NCI-H748 treated with DMSO at 0.1 percent for 48 hours (cell line): ENCODE measurements around the gene ERF.
A peak's percentile ranks its signal among the peaks of the same experiment; 100 is the strongest.

Experiments used
- DNase-seq: peaks from one replicate; lab custom pipeline; 2025; lab: John Stamatoyannopoulos, UW

The ERF gene

DNA sequence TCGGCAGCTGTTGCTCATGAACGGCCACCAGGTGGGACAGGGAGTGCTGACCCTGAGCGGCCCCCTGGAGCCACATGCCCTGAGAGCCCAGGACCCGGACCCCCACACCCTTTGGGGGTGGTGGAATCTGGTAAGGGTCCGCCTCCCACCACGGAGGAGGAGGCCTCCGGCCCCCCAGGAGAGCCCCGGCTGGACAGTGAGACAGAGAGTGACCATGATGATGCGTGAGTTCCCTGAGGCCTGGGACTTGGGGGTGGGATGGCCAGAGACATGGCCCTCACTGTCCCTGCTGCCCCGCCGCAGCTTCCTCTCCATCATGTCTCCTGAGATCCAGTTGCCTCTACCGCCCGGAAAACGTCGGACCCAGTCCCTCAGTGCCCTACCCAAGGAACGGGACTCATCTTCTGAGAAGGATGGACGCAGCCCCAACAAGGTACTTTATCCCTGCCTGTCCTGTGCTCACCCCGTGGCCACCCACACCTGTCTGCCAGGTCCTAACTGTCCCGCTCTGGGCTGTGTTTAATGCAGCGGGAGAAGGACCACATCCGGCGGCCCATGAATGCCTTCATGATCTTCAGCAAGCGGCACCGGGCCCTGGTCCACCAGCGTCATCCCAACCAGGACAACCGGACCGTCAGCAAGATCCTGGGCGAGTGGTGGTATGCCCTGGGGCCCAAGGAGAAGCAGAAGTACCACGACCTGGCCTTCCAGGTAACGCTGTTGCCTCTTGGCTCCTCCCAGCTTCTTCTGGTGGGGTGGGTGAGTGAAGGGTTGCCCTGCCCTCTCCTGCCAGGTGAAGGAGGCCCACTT is 32.3 kb upstream of the ERF start:
- no peak for DNase-seq

DNA sequence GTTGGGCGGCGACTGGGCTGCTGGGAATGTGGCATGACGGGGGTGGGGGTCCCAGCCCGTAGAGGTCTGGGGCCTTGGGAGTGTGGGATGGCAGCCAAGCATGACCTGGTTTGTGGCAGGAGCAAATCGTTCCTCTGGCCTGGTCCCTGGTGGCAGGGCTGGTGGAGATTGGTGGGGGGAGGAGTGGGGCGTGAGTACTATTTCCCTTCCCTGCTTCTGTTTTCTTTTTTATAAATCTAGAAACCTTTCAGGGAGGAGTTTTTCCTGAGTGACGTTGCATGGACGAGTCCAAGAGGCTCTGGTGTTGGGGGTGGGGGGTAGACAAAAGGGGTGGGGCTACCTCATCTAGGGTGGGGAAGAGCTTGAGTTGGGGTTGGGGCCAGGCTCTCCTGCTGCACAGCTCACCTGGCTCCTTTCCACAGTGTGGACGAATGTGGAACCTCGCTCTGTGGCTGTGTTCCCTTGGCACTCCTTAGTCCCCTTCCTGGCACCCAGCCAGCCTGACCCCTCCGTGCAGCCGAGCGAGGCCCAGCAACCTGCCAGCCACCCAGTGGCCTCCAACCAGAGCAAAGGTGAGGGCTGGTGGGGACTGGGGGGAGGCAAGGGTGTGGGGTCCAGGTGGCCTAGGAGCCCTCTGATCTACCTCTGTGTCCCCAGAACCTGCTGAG is 31.6 kb upstream of the ERF start:
- no peak for DNase-seq

DNA sequence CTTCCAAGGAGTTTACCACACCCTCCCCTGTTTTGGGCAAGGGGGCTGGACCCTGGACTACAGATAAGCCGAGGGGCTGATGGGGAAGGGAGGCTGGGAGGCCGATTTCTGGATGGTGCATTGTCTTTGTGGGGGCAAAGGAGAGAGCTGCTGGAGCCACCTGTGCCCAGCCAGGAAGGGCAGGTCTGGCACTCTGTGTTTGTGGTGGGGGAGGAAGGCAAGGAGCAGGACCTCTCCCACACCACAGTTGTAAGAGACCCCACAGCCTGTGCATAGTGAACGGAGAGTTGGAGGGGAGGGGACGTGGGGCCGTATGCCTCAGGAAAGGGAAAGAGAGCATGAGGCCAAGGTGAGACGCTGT is 31.0 kb upstream of the ERF start:
- DNase-seq = no peak

DNA sequence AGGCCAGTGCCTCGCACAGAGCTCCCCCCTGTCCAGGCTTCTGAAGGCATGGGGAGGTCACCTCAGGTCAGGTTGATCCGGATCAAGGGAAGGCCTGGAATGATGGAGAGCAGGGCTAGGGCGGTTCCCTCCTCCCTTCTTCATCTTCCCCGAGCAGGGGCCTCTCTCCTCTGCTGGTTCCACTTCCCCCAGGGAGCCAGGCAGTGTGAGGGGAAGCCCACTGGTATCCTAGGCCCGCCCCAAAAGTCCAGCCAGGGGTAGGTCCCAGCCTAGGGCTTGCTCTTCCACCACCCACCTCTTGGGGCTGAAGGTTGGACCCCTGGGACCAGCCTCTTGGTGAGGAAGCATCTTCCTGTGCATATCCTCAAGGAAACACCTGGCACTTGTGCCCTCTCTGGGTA is 30.6 kb upstream of the ERF start:
- DNase-seq = no peak

DNA sequence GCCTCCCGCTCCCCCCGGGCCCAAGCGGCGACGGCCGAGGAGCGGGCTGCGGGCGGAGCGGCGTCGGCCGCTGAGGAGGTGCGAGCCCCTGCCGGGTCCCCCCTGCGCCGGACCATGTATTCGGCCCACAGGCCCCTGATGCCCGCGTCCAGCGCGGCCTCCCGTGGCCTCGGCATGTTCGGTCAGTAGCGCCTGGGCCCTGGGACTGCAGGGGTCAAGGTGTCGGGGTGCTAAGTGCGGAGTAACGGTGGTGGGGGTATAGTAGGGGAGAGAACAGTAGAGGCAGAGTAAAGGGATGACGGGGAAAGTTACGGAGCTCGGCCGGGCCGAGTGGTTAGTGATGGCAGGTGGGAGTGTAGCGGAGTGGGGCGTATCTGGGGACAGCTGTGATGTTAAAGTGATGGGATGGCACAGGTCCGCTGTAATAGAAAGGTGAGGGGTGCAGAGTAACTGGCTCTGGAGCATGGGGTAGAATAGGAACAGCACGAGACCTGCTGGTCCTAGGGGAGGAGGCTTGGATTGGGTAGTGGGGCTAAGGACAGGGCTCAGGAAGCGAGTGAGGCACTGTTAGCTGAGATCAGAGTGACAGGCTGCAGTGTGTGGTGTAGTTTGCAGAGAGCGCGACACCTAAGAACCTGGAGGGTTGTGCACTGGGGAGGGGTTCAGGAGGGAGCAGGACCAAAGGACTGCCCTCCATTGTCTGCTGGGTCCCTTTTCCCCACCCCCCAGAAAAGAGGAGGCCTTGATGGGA is 29.8 kb upstream of the ERF start:
- DNase-seq = peak; percentile 50

- peak; percentile 66 for DNase-seq
Measured at GRCh38 chr19:42284066-42284501, 29.2 kb upstream of the ERF start.

- DNase-seq = peak; percentile 91
Measured at GRCh38 chr19:42283188-42284065, 28.5 kb upstream of the ERF start.

DNA sequence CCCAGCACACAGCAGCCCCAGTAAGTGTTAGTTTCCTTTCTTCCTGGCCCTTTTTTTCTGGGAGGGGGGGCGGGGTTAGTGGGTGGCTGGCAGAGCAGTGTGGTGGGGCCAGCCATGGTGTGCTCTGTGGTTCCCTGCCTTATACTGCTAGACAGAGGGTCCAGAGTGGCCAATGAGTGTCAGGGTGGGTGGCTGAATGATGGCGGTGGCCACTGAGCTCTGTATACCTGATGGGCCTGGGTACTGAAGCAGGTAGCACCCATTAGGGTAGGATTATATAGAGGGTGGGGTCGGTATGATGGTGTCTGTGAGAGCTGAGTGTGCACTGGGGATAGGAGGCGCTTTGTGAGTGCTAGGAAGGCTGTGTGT is 27.9 kb upstream of the ERF start:
- DNase-seq = no peak

- no peak for DNase-seq
Measured at GRCh38 chr19:42281827-42282762, 27.2 kb upstream of the ERF start.

- peak; percentile 33 for DNase-seq
Measured at GRCh38 chr19:42281146-42281826, 26.4 kb upstream of the ERF start.

DNA sequence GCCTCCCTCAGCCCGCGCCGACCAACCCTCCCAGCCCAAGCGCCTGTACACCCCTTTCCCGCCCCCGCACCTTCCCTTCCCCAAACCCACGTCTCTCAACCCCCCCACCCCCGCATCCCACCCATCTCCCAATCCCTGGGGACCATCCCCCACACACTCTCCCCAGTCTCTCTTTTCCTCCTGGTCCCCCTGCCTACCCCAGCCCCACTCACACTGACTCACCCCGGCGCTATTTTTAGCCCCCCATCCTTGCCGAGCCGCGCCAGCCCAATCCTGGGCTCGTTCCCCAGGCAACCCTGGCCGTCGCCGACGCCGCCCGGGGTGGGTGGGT is 25.9 kb upstream of the ERF start:
- no peak for DNase-seq

DNA sequence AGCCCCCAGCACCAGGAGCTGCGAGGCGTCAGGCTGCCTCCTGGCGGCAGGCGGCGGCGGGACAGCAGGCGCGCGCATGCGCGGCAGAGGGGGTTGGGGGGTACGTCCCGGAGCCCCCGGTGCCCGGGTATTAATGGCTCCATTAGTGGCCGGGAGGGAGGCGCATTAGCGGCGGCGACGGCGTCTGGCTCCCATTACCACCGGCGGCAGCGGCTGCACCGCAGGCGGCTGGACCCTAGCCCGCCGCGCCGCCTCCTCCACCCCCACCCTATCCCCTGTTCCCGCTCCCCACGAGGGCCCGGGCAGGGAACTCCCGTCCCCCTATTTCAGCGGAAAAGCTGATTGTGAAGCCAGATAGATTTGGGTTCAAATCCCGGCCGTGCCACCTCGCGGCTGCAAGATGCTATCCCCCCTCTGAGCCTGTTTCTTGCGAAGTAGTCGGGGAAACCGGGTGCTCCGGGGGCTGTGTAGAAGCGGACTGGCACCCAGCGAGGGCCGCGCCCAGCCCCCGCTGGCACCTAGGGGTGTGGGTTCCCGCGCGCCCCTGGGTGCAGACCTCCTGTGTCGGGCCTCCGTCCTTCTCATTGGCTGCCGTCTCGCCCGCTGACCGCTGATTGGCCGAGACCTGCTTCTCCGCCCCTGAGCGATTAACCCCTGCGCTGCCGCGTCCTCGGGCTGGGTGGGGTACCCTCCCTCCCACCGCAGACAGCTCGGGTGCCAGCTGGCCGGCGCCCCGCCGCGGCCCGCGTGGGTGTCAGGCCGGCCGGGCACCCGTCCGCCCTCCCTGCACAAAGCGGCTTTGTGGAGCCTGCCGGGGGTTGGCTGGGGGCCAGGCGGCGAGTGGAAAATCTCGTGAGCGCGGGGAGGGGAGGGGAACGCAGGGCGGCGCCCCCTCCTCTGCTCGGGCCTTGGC is 25.2 kb upstream of the ERF start:
- peak; percentile 83 for DNase-seq

- DNase-seq = no peak
Measured at GRCh38 chr19:42279155-42279901, 24.4 kb upstream of the ERF start.

DNA sequence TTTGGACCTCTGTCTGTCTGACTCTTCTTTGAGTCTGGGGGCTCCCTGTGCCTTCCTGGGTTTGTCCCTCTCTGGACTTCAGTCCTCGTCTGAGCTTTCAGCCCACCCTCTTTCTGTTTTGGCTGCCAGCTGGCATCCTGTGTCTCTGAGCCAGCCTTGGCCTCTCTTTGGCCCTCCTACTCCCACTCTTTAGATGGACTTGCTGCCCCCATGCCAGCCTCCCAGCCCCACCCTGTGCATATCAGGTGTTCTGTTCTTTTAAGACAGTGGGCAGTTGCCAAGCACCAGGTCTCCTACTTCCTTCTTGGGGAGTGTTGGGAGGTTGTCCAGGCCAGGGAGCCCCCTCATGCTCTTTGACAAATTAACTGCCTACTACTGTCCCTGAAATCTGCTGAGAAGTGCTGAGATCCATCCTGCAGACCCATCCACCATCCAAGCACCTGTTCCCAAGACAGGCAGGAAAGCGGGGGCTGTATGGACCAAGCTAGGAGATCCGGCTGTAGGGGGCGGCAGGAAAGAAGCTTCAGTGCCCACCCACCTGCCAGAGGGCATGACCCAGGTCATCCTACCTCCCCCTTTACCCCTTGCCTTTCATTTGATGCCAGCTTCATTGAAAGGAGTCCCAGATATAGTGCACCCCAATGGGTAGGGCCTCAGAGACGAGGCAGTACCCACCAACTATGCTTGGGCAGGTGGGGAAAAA is 23.7 kb upstream of the ERF start:
- DNase-seq = no peak

- no peak for DNase-seq
Measured at GRCh38 chr19:42277821-42278451, 23.0 kb upstream of the ERF start.

GRCh38 chr19:42276821-42277220 is 21.9 kb upstream of the ERF start:
- no peak for DNase-seq

GRCh38 chr19:42276284-42276683 is 21.4 kb upstream of the ERF start:
- no peak for DNase-seq

- no peak for DNase-seq
Measured at GRCh38 chr19:42275517-42275916, 20.6 kb upstream of the ERF start.
